Embryonic facial prominence (tissue), 1 donor: Measurements from ENCODE around the gene RIMS4.

Experiments used
- DNase-seq: peaks from one replicate; pipeline ENCODE4 v3.0.0-alpha.2; 2016; ENCODE audit errors: extremely low spot score

The RIMS4 gene

DNA sequence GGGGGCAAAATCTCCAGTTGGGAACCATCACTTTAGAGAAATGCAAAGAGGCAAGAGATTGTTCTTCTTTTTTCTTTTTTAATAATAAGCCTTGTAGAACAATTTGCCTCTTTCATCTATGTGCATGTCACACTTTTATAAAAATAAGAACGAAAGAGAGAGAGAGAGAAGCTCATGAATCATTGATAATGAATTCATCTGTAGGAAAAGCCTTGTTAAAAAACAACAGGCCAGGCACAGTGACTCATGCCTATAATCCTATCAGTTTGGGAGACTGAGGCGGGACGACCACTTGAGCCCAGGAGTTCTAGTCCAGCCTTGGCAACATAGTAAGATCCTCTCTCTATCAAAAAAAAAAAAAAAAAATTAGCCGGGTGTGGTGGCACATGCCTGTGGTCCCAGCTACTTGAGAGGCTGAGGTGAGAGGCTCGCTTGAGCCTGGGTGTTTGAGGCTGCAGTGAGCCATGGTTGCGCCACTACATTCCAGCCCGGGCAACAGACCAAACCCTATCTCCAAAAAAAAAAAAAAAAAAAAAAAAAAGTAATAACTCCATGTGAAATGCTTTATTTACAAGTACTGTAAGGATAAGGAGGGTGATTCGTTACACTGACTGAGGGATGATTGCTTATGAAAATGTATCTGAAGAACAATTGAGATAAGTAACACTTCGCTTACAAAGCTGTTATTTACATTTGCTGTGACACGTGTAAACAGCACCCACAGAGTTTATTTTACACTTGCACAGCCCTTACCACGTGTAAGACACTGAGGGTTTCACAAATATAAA, 89.2 kb downstream of the RIMS4 start:
- no peak for DNase-seq

DNA sequence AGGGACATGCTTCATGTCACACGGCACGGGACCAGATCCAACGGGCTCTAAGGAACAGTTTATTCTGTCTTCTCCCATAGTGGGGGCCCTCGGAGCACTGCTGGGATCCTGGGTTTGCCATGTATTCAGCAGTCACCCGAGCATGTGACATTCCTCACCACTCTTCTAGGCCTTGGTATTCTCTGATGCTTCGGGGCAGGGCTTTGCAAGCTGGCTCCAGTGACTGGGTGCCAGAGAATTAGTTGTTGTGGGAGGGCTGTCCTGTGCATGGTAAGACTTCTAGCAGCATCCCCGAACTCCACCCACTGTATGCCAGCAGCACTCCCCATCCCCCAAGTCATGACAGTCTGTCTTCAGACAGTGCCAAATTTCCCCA, 89.7 kb downstream of the RIMS4 start:
- no peak for DNase-seq

DNA sequence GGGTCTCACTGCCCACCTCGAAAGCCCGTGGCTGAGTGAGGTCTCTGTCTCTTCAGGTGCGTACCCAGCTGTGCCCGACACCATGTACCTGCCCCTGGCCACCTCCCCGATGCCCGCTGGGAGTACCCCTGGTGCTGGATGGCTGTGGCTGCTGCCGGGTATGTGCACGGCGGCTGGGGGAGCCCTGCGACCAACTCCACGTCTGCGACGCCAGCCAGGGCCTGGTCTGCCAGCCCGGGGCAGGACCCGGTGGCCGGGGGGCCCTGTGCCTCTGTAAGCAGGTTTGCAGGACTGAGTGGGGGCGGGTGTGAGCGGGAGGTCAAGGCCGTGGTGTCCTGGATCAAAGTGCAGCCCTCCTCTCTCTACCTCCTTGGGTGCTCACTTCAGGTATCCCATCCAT, 90.5 kb downstream of the RIMS4 start:
- no peak for DNase-seq

DNA sequence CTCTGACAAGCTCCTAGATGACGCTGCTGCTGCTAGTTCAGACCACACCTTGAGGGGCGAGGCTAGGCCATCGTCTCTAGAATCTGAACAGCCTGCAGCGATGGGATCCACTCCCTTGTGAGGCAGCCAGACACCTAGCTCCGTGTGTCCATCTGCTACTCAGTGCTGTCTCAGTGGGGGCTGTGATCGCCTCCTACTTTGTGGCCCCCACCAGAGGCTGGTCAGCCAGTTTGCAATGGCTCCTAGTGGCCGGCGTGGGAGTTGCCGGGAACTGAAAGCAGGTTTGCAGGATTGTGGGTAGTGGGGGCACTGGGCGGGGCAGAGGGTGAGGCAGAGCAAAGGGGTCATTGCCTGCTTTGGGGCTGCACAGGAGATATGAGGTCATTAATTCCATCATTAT, 92.4 kb downstream of the RIMS4 start:
- DNase-seq: no peak

DNA sequence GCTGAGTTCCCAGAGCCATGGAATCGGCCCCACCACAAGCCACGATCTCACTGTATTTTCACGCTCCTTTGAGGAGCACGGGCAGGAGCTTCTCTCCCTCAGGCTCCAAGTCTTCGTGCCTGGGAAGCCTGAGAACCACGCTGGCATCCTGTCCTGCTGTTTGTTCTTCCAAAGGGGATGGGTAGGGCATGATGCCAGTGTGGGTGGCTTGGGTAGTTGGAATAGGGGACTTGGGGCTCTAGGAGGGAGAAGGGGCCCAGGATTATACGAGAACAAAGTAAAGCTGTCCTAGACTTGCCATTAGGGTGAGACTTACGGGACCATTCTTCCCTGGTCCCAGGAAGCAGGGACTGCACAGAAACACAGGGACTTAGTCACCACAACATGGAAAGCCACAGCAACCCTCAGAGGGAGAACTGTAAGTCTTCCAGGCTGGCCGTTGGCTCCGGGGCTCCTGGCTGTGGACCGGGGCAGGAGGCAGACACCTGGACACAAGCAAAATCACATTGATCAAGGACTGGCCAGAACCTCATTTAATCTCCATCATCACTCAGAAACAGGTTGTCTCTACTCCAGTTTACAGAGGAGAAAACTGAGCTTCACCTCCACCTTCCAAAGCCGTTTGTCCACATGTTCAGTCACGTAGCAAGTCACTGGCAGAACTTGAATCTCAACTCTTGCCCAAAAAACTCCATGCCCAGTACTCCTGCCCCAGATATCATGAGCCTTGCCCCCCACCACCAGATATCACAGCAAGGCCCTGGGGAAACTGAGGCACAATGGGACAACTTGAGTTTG, 93.8 kb downstream of the RIMS4 start:
- no peak for DNase-seq

DNA sequence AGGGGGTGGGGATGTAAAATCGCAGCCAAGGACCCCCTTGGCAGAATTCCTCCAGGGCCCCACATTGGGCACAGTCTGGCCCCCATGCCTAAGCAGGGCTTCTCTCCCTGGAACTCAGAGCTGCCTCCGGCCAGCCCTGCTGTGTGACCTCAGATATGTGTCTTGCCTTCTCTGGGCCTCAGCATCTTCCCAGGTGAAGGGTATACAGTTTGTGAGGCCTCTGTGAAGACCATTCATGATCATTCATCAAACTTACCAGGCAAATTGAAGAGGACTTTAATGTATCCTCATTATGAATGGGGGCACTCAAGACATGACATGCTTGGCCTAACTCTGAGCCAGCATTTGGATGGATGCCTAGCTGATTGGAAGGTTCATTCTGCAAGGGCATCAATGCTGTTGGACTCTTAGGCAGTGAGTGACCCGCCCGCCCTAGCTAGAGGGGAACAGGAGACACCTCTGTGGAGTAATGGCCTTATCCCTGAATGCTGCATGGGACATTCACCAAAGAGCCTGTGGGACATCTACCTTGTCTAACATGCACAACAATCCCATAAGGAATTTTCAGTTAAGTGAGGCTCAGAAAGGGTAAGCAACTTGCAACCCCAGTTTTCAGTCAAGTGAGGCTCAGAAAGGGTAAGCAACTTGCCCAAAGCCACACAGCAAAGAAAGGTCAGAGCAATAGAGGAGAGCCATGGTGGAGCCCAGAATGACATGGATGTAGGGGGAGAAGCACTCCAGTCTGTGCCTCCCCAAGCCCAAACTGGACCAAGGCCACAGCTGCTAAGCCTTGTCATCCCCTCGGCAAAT, 94.6 kb downstream of the RIMS4 start:
- DNase-seq: no peak

DNA sequence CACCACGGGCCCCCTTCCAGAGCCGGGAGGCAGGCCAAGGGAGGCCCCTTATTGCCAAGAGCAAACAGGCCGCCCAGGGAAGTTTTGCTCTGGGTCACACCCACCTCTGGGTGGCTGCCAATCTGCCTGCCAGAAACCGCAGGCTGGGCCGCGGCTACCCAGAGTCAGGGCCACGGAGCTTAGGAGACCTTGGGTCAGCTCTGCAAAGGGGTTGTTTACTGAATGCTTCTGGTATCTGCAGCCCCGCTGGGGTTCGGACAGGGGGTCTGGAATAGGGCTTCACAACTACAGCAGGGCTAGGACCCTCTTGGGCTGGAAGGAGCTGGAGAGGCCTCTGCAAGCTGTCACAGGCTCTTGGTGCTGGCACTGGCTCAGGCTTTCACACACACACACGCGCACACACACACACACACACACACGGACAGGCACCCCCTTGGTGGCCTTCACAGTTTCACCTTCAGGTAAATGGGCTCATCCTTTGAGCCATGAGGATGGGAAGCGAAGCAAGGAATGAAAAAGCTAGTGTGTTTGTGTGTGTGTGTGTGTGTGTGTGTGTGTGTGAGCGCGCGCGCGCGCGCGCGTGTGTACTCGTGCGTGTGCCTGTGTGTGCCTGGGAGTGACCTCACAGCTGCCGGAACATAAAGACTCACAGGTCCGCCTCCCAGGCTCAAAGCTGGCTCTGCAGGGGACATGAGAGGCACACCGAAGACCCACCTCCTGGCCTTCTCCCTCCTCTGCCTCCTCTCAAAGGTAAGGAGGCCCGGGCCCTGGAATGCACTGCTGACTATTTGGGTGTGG, 95.4 kb downstream of the RIMS4 start, which contains the start of gene CCN5:
Gene CCN5, plus strand, starts transcription at position 669 of the 798 bp plus-strand sequence. Its CDS starts 22 bp downstream, at position 691.
- no peak for DNase-seq

DNA sequence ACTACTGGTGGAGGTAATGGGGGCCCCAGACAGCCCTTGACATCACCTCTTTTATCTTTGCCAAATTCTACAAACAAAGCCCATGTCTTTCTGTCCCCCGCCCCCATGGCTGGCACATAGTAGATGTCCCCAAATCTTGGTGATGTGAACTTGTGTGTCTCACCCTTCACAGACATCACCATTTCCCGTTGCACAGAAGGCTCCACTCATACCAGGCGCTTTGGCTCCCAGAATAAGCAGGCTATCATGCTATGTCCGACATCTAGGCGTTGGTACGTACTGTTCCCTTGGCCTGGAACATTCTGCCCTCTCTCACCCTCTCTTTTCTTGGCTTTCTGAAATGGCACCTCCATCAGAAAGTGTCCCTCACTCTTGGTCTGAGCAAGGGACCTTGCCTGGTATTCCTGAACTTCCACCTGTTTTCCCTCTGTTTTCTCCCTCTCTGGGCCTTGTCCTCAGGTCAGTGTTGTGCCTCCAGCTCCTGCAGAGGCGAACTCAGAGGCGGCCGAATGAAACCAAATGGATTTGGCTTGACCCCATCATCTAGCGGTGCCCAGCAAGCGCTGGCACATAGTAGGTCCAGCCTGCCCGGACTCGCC, 96.1 kb downstream of the RIMS4 start:
- no peak for DNase-seq

DNA sequence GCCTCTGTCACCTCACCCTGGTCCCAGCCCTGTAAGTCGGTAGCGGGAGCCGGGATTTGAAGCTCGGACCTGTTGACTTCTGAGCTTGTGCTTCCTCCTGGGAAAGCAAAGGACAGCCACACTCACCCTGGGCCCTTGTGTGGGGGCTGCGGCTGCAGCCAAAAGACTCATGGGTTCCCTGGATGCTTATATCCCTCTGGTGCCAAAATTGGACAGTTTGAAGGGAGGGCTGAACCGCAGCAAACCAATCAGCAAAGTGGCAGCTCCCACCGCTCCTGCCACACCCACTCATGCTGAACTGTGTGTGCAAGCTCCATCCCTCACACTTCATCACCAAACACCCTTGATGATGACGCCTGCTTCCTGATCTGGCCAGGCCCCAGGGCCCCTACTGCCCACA, 99.1 kb downstream of the RIMS4 start:
- no peak for DNase-seq

DNA sequence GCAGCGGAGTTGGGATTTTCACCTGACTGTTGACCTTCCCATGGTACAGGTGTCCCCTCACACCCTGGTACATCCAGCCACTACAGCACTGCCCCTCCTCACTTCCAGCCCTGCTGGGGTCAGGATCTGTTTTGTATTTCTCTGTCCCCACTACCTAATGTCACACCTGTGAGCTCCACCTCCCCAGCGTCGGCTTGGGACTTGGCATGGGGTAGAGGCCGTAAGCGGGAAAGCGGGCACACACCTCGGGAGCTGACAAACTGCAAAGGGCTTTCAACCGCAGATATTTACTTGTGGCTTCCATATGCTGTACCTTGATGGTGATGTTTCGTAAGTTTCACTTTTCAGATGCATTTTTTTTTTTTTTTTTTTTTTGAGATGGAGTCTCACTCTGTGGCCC, 100.5 kb downstream of the RIMS4 start:
- no peak for DNase-seq

DNA sequence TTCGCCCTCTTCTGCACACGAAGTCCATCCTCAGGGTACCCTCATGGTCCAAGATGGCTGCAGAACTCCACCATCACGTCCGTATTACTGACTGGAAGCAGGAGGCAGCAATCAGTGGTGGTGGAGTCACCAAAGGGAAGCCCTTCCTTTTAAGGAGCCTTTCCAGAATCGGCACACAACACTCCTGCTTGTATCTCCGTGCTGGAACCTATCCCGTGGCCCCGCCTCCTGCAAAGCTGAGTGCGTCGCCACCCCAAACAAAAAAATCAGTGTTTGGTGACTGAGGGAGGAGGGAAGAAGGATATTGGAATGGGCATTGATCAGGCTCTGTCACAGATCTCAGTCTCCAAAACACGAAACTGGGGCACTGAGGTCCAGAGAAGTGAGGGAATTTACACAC, 101.0 kb downstream of the RIMS4 start:
- DNase-seq: no peak

DNA sequence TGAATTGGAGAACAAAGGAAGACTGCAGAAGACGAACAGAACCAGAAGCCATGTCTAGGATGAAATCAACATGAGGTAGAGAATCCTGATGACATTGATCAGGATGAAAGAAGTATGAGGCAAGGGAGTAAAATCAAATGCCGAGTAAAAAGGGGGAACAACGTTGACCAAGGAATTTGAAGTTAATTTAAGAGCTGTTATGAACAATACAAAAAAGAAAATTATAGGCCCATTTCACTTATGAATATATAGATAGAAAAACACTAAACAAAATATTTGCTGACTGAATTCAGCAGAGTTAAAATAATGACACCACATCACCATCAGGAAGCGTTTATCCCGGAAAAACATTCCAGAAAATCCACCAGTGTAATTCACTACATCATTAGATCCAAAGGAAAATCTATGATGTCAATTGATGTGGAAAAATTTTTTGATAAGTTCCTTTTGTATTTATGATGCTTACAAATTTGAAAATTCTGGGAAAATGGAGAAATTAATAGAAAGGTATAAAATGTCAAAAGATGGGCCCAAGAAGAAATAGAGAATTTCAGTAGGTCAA, 103.2 kb downstream of the RIMS4 start:
- DNase-seq: no peak

DNA sequence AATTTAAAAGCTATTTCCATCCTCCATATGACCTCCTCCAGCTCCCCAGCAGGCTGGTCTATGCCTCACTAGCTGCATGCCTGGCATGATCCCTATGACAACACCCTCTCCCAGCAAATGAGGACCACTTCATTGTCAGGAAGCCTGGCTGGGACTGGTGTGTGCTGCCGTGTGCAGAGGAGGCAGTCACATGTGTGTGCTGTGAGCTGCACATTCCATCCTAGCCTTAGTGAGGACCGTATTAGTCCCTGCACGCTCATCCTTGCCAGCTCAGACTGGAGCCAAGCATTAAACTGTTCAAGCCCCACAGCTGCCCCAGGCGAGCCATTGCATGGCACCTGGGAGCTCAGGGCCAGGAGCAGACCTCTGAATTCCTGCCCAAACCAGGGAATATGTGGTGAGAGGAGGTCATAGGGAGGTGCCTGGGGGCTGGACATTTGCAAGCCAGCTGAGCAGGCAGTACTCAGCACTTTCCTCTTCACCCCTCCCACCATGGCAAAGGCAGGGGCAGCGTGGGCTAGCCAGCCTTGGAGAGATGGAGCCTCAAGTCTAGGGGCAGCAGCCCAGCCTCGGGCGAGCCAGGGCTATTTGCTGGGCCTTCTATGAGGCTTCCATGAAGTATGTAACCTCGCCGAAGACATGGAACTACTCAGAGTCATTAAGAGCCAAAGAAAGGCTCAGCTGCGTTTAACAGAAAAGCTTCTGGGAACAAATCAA, 103.9 kb downstream of the RIMS4 start:
- no peak for DNase-seq

DNA sequence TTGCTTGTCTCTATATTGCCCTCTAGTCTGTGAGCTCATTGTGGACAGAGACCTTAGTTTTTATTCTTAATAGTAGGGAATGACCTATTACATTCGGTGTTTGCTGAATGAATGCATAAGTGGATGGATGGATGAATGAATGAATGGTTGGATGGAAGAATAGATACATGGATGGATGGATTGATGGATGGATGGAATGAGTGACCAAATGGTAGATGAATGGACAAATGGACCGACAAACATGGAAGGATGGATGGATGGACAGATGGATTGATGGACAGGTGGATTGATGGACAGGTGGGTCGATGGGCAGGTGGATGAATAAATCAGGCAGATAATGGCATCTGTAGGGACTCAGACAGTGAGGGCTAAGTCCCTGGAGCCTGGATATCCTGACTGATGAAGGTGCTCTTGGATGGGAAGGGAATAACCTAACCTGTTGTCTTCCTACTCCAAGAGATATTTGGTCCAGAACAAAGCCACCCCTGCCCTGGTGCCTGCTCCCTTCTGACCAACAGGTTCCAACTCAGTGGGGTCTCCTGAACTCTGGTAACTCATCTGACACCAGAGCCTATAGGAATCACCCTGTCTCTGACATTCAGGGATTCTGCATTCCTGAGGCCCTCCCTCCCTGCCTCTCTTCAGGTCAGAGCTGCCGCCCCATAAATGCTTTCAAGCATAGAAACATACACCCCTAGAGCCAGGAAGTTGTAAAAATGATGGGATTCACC, 104.8 kb downstream of the RIMS4 start:
- DNase-seq: no peak

DNA sequence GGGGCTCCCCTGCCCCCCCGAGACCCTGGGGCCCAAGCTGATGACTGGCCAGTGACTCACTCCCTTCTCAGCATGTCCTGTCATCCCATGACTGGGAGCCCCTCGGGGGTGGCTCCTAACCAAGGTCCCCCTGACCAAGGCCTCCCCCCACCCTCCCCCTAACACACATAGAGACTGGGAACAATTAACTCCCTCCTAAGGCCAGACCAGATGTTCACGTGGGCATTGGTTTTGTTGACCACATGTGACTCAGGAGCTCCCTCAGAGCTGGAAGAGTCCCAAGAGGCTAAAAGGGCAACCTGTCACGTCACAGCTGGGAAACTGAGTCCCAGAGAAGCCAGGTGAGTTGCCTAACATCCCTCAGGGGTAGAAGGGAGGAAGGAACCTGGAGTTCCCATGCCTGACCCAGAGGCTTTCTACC, 105.8 kb downstream of the RIMS4 start:
- no peak for DNase-seq

DNA sequence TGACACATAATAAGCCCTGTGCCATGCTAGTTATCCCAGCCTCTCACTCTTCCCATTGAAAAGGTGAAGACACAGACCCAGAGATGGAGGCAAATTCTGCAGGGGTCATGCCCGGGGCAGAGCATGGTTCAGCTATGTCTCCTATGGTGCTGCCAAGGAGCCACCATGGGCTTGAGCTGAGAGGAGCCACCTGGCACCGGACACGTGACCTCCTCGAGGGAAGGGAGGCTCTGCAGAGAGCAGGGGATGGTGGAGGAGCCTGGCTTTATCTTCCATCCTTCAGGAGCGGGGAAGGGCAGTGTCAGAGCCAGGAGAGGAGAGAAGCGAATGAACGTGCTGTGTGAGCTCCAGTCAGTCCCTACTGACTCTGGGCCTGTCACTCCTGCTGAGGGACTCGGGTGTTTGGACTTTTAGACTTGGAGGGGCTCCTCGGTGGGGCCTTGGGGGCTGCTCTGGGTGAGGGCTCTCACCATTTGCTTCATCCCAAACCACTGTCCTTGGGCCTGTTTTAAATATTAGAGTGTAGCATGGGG, 106.3 kb downstream of the RIMS4 start:
- no peak for DNase-seq

DNA sequence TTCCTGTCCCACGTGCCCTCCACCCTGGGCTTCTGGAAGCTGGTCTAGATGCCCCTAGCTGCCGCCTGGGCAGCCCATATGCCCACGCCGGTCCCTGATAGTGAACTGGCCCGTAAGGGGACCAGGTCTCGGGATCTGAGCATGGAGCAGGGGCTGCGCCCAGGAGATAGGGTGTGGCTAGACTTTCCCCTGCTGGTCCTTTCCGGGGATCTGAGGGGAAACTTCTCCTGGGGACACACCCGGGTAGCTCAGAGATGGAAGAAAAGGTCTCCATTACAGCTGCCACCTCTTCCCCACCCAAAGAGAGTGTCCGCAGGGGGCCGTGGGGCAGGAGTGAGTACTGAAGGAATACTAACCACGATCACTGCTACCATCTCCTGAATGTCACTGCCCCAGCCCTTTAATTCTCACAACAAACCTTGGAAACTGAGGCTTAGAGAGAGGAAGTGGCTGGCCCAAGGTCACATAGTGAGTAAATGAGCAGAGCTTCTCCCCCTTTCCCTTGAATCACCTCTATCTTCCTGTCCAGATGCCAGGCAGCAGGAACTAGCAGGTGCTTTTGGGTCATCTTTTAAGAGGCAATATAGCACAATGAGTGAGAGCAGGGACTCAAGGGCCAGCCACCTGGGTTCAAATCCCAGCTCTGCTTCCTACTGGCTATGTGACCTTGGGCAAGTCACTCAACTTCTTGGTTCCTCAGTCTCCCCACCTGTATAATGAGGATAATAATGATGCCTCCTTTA, 107.0 kb downstream of the RIMS4 start:
- DNase-seq: no peak

DNA sequence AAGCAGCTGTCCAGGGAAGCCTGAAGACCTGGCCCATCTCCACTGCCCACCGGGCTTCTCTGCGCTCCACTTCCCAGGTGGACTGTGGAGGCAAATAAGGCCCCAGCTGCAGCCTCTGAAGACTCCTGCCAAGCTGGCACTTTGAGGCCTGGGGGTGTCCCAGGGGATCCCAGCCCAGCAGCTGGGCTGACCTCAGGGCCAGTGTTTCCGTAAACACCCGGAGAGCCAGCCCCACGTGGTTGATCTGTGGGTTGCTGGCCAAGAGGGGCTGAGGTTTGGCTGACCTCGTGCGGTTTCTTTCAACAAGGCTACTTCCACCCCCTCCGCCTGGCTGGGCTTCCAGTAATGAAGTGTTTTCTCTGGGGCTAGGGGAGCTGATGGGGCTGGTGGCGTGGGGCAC, 107.6 kb downstream of the RIMS4 start:
- DNase-seq: no peak
